GM12873 (cell line): Measurements from ENCODE around the gene SLCO1A2.

ENCODE experiments used
- TF ChIP-seq, protein P1 (sequence below): IDR thresholded peaks from 2 replicates; pipeline ENCODE4 v1.5.1; 2012; ENCODE audit warnings: low read depth, mild to moderate bottlenecking, moderate library complexity, low read length, control low read depth; ENCODE audit not compliant: insufficient read depth; ENCODE audit errors: missing control alignments

Gene SLCO1A2

DNA sequence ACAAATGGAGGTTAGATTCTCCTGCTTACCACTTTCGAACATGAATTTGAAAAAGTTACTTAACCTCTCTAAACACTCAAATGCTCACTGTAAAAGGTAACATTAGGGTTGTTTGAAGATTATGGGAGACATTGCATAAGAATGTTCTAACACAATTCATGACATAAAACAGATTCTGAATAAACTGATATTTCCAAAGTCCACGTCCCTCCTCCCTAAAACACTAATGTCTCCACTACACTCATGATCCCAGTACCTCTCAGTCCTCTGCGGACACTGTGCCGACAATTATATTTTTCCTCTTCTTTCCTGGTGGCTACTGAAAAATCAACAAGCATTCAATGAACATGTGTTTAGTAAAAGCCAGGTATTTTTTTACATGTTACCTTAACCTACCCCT is 19.2 kb upstream of the SLCO1A2 start:
- TF ChIP-seq, protein P1, sequence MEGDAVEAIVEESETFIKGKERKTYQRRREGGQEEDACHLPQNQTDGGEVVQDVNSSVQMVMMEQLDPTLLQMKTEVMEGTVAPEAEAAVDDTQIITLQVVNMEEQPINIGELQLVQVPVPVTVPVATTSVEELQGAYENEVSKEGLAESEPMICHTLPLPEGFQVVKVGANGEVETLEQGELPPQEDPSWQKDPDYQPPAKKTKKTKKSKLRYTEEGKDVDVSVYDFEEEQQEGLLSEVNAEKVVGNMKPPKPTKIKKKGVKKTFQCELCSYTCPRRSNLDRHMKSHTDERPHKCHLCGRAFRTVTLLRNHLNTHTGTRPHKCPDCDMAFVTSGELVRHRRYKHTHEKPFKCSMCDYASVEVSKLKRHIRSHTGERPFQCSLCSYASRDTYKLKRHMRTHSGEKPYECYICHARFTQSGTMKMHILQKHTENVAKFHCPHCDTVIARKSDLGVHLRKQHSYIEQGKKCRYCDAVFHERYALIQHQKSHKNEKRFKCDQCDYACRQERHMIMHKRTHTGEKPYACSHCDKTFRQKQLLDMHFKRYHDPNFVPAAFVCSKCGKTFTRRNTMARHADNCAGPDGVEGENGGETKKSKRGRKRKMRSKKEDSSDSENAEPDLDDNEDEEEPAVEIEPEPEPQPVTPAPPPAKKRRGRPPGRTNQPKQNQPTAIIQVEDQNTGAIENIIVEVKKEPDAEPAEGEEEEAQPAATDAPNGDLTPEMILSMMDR = no peak

DNA sequence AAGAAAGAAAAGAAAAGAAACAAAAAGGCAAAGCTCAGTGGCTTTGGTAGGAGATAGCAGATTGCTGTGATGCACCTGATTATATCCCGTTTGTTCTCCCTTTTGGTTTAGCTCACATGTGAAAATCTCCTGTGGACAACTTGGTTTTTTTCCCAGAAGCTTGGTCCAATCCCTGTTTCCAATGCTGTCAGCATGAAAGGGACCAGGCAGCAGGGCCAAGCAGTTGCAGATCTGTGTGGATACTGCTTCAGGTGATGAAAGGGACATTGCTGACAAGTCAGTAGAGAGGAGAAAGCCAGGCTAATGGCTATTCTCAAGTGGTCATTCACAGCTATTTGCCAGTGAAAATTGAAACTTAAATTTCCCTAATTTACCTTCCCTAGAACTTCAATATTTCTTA is 18.8 kb upstream of the SLCO1A2 start:
- TF ChIP-seq, protein P1 = no peak

DNA sequence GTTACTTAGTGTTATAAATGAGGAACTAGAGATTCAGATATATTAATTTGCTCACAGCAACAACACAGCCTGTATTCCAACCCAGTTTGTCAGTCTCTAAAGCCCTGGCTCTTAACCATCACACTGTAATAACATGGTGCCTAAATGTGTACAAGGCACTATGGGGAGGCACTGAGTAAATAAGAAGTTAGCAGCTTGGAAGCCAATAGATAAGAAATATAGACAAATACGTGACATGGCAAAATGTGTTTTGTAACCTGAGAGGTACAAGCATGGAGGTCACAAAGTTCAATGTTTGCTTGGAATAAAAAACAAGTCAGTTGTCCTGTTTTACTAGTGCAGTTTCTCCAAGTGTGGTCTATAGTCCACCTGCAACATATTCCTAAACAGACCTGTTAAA is 16.3 kb upstream of the SLCO1A2 start:
- TF ChIP-seq, protein P1 = no peak

DNA sequence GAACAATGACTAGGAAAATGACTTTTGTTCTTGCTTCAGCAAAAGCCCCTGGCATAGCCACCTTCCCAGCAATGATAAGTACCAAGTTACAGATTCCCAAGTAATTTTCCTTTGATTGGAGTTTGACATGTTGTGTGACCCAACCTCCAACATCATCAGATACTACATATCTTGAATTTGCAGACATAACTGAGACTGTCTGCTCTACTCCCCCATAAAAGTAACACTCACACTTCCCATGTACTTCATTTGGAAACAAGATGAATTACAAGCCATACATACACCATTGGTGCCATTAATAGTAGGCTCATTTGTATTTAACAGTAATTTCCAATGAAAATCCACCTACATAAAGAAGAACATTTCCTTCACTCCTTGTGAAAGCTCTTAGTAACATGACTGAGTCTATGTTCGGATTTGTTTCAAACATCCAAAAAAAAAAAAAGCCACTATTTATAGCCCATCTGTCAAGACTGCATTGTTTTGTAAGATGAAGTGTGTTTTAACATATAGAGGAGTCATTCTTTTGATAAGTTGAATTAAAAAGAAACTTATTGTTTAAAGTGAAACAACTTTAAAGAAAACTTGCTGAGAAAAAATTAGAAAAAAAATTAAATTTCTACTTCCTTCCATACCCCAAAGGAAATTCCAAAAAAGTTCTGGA is 12.0 kb upstream of the SLCO1A2 start:
- TF ChIP-seq, protein P1 = no peak

DNA sequence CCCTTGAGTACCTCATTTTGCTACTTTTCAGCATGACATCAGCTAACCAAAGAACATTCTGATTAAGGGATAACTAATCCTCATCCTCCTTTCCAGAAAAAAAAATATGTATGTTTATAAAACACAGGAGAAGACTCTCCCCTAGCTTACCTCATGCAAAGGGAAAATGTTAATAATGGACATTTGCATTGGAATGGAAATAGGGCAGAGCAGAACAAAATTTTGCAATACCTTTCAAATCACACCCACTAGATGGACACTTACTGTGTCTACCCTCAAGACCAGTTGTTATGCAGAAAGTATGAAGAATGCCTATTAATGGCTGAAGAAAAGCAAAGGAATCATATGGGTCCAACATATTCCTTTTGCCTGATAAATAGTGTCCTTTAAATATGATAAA is 8.9 kb upstream of the SLCO1A2 start:
- TF ChIP-seq, protein P1 = no peak

DNA sequence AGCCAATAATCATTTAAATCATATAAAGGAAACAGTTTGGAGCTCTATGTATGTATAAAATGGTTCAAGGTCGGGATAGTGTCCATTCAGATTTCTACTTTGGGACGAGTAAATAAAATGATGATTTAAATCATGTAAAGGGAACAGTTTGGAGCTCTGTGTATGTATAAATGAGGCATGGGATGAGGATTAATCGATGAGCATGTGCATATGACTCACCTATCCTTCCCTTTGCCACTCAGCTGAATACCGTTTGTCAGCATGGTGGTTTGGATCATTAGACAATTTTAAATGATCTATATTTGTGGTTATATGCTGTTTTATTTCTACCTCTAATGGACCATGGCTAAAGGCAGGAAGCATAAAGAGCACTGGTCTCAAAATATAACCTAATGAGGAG is 7.1 kb upstream of the SLCO1A2 start:
- TF ChIP-seq, protein P1 = no peak

DNA sequence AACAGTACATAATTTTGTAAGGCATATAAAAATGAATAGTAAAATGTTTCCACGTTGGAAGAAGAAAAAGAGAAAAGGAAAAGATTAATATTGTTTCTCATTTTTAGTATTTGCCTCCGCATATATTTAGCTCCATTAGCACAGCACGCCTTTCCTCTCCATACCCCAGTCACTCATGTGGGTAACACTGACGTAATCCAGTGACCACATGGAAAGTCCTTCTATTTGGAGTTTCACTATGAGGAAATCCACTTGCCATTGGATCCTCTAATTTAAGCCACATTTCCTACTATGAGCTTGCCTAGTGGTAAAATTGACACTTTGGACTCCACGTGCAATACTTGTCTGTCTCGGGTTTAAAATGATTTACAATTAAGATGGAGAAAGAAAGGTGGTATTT is 5.7 kb upstream of the SLCO1A2 start:
- TF ChIP-seq, protein P1 = no peak
